GM21447 (cell line): ENCODE results near the gene MRC1.
"Not testable (repeated sequence)": the region's sequence is repeated elsewhere in the genome, so short reads cannot be mapped to it uniquely, and the experiment has no call there.

ENCODE experiments used
- ATAC-seq: cut with Tn5 transposase; IDR thresholded peaks from one replicate; pipeline ENCODE4 v1.9.1; 2021; ENCODE audit not compliant: unreplicated experiment

Gene MRC1

GRCh38 chr10:17891435-17891834 lies 82.3 kb downstream of the MRC1 start:
- ATAC-seq, result no peak

DNA sequence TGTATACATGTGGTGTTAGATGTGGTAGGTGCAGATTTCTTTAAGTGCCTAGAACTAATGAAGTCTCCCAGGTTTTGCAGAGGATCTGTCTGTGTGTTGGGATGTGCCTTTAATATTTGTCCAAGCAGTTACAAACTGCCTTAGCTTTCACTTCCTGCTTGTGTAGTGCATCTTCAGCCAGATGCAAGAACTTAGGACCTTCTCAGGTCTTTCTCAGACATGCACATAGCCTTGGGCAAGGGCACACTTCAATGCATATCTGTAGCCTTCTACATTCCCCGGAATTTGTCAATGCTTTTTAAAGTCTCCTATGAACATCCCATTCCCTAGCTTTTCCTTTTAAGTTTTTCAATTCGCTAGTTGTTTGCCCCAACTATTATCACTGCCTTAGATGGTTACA lies 95.4 kb downstream of the MRC1 start:
- ATAC-seq, result no peak

- ATAC-seq, result no peak
Measured at GRCh38 chr10:17905491-17905890, 96.3 kb downstream of the MRC1 start.

DNA sequence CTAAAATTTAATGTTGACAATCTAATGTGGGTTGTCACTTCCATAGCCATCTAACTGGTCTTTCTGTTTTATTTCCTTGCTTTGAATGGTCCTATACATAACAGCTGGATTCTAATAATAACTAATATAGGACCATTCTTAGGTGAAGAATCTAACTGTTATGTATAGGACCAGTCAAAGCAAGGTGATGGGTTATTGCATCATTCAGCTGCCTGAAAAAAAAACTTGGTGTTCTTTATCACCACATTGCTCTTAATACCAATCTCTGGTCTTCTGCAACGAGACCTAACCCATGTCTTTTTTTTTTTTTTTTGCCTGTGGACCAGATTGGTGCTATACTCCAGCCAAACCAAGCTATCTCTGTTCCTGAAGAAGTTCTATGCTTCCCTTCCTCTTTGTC lies 96.9 kb downstream of the MRC1 start:
- ATAC-seq, result no peak

- no peak for ATAC-seq
Measured at GRCh38 chr10:17907641-17908040, 98.5 kb downstream of the MRC1 start.

- no peak for ATAC-seq
Measured at GRCh38 chr10:17910125-17910789, 101.1 kb downstream of the MRC1 start.

DNA sequence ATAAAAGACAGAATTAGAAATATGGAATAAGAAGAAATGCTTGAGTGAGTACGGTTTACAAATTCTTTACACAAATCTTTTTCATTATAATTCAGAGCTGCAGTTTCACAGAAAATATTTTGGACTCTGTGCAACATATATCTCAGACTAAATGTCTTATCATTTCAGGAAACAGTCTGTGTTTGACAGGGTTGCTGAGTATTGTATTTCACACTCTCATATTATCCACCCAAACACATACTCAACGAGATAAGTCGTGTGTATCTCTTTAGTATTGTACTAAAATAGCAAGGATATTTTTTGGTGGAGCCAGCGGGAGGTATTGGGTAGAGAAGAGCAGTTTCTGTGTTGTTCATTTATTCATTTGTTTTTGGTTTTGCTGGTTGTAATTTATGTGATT lies 103.6 kb downstream of the MRC1 start:
- no peak for ATAC-seq

GRCh38 chr10:17913604-17914003 lies 104.5 kb downstream of the MRC1 start:
- no peak for ATAC-seq

DNA sequence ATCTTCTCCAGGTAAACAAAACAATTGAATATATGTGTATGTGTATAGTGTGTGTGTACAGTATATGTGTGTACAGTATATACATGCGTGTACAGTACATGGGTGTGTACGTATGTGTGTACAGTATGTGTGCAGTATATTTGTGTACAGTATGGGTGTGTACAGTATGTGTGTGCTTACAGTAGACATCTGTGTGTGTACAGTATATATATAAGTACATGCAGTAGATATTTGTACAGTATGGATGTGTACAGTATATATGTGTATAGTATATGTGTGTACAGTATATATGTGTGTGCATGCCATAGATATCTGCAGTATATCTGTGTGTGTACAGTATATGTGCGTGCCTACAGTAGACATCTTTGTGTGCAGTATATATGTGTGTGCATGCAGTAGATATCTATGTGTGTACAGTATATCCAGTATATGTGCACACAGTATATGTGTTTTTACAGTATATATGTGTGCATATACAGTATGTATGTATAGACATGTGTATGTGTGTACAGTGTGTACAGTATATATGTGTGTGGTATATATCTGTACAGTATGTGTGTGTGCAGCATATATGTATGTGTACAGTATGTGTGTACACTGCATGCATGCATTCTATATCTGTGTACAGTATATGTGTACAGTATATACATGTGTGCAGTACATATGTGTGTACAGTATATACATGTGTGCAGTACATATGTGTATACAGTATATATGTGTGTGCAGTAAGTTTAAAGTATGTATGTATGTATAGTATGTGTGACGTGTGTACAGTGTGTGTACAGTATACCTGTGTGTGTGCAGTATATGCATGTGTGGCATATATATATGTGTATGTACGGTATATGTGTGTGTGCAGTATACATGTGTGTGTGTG lies 105.3 kb downstream of the MRC1 start:
- ATAC-seq, result no peak

- no peak for ATAC-seq
Measured at GRCh38 chr10:17915181-17915580, 106.0 kb downstream of the MRC1 start.

- ATAC-seq, result no peak
Measured at GRCh38 chr10:17918187-17918903, 109.2 kb downstream of the MRC1 start.

- ATAC-seq, result no peak
Measured at GRCh38 chr10:17921378-17921777, 112.2 kb downstream of the MRC1 start.

DNA sequence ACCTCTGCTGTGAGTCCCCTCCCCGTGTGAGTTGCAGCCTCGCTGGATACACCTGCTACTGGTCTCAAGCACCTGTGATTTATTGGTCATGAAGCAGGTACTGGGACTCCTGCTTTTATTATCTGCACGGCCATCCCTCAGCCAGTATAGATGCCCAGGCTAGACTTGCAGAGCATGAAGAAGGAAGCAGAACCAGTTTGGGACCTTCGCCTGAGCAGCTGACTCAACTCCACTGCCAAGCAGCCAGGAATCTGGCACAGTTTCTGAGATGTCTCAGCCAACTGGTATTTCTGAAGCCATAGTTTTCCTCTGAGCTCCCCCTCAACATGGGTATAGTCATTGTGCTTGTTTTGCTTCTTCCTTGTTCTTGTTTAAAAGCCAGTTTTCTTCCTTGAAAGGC lies 114.6 kb downstream of the MRC1 start:
- ATAC-seq, result no peak

GRCh38 chr10:17943033-17943745 lies 134.0 kb downstream of the MRC1 start:
- no peak for ATAC-seq

- not testable (repeated sequence) for ATAC-seq
Measured at GRCh38 chr10:17950269-17950668, 141.1 kb downstream of the MRC1 start.

GRCh38 chr10:17950726-17951125 lies 141.6 kb downstream of the MRC1 start:
- ATAC-seq, result no peak

DNA sequence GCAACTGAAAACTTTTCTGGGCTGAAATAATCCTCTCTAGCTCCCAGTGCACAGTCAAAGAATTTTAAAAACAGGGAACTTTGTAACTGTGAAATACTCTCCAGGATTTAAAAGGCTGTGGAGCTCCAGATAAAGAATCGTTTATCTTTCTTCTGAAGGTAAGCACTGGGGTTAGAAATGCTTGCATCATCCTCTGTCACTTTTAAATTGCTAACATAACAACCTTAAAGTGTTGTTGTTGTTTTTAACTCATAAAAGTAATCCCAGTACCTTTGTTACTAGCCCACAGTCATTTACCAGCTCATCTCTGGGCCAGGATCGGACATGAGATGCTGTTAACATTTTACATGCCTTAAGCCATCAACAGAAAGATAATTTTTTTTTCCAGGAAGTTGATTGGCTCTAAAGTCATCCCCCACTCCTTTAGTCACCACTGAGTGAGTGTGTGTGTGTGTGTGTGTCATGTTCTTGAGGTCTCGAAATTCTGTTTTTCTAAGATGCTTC lies 142.8 kb downstream of the MRC1 start, which contains the start of gene SLC39A12:
TSS of gene SLC39A12 (plus strand) at position 51 of the 504 bp plus-strand sequence. CDS start 1,359 bp downstream, outside the sequence.
- no peak for ATAC-seq

DNA sequence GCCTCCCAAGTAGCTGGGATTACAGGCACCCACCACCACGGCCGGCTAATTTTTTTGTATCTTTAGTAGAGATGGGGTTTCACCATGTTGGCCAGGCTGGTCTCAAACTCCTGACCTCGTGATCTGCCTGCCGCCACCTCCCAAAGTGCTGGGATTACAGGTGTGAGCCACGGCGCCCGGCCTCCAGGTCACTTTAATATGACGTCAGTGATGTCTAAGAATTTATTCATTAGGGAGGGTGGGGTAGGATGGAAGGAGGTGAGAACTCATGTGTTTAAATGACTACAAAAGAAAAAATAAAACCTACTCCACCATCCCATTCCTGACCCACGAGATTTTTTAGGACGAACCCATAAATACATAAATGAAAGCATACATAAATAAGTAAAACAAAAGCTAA lies 145.2 kb downstream of the MRC1 start:
- not testable (repeated sequence) for ATAC-seq

GRCh38 chr10:17954861-17955260 lies 145.7 kb downstream of the MRC1 start:
- ATAC-seq, result no peak

GRCh38 chr10:17958049-17958448 lies 148.9 kb downstream of the MRC1 start:
- no peak for ATAC-seq

- ATAC-seq, result no peak
Measured at GRCh38 chr10:17959870-17960269, 150.7 kb downstream of the MRC1 start.
